Lung (tissue), 12 donors: Measurements from ENCODE around the gene CIB2. TPM values are rescaled to one million over a fixed set of nuclear protein-coding genes. Genes with fewer than 3 reads are reported as not detected.

Experiments used
- ATAC-seq: fragments of 200-7000 bp; cut with Tn5 transposase; one replicate; pipeline ENCODE4 v1.9.1; 2020; ENCODE audit warnings: moderate number of reproducible peaks; ENCODE audit not compliant: insufficient read depth, low FRiP score
- DNase-seq, 3 donors: peaks; one replicate each; pipeline ENCODE4 v3.0.0-alpha.2; 2013 to 2017
- H3K27ac ChIP-seq, 2 donors: one replicate each; pipeline ENCODE4 v1.5.1; 2013; ENCODE audit warnings: mild to moderate bottlenecking in 2 of 2, moderate library complexity in 2 of 2, control low read depth in 1 of 2, inconsistent platforms in 1 of 2, low read depth in 1 of 2, low read length in 1 of 2
- H3K27me3 ChIP-seq, 3 donors: one replicate each; pipeline ENCODE4 v1.5.1; 2013; ENCODE audit warnings: low read length in 2 of 3; ENCODE audit not compliant: control insufficient read depth in 3 of 3, insufficient read depth in 3 of 3
- H3K36me3 ChIP-seq, 4 donors: one replicate each; pipeline ENCODE4 v1.5.1; 2013; ENCODE audit warnings: low read length in 4 of 4, mild to moderate bottlenecking in 1 of 4, moderate library complexity in 1 of 4; ENCODE audit not compliant: control insufficient read depth in 4 of 4, insufficient read depth in 4 of 4
- H3K4me1 ChIP-seq, 5 donors: one replicate each; pipeline ENCODE4 v1.5.1; 2013; ENCODE audit warnings: low read length in 5 of 5, mild to moderate bottlenecking in 2 of 5, moderate library complexity in 1 of 5; ENCODE audit not compliant: control insufficient read depth in 5 of 5, insufficient read depth in 5 of 5
- H3K4me3 ChIP-seq: one replicate; pipeline ENCODE4 v1.5.1; 2013; ENCODE audit warnings: mild to moderate bottlenecking, control low read depth, moderate library complexity
- H3K9ac ChIP-seq, 2 donors: one replicate each; pipeline ENCODE4 v1.5.1; 2013; ENCODE audit warnings: low read length in 2 of 2, control low read depth in 1 of 2; ENCODE audit not compliant: insufficient read depth in 1 of 2
- H3K9me3 ChIP-seq, 4 donors: one replicate each; pipeline ENCODE4 v1.5.1; 2013; ENCODE audit warnings: low read length in 3 of 4, mild to moderate bottlenecking in 1 of 4, moderate library complexity in 1 of 4; ENCODE audit not compliant: control insufficient read depth in 4 of 4, insufficient read depth in 3 of 4
- WGBS, 2 donors: extraction: QIAGEN DNeasy Blood & Tissue Kit; methylation state at CpG; one replicate each; pipeline ENCODE4 v1.1.7; 2013; 5-methylcytosine and 5-hydroxymethylcytosine counted together
- polyA plus RNA-seq, 2 donors: library from polyadenylated mRNA; stranded (reverse); fragments of 200-250 nt; gene quantifications; one replicate each; pipeline ENCODE4 v1.2.1, GENCODE V29; 2013
- total RNA-seq, 2 donors: library from RNA; depleted of rRNA in 1 of 2; stranded (reverse); fragments of >200 nt in 1 of 2; gene quantifications; one replicate each; pipeline ENCODE4 v1.2.1, GENCODE V29; 2014 to 2021
- TF ChIP-seq, protein P1 (sequence below): IDR thresholded peaks from 2 replicates; pipeline ENCODE4 v1.5.1; 2012; ENCODE audit warnings: mild to moderate bottlenecking; ENCODE audit errors: control extremely low read depth, extremely low read depth
- donor health status: control.
- donor health status: control.
- donor health status: Bipolar disorder and iron deficiency.
- donor health status: healthy.
- donor health status: DM: yes; HTN: yes; CAD: no.

Gene CIB2
- total and polyA plus RNA-seq, 4 donors: 0.95 to 9.8 (median 2.1) TPM

DNA sequence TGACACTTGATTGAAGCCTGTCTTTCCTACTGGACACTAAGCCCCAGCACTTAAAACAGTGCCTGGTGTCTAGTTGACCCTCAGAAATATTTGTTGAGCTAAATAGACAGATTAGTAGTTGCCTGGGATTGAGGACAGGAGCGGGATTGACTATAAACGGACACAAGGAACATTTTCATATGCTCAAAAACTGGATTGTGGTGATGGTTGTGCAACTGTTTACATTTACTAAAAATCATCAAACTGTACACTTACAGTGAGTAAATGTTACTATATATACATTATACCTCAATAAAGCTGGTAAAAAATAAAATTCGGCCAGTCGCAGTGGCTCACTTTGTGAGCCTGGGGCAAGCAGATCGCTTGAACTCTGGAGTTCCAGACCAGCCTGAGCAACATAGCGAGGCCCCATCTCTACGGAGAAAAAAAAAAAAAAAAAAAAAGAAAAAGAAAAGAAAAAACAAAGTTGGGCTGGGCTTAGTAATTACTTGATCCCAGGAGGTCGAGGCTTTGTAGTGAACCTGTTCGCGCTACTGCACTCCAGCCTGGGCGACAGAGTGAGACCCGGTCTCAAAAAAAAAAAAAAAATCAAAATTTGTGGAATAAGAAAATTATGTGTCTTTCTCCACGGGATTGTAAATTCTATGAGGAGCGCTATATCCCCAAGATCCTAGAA, 17.3 kb upstream of the CIB2 start:
- Histone ChIP-seq H3K27ac (peak overlapping the region in 1 of 2 donors; percentile 58), H3K4me1 (peaks cover 0 to 15% (median 5%) of the 10 kb centered on the region in 5 donors)

DNA sequence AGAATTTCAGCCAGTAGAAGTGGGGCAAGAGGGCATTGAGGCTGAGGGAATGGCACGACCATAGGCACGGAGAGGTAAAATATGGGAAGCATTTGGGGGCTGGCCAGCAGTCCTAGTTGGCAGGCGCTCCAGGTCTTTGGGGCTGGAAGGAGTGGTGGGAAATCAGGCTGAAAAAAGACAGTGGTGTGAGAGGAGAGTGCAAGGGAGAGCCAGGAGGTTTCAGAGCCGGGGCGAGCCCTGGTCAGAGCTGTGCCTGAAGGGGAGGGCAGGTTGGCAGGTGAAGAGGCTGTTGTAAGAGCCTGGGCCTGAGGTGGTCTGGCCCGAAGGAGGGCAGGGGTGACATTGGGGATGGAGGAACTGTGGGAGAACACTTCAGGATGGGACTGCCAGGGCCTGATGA, 16.3 kb upstream of the CIB2 start:
- TF ChIP-seq, protein P1, sequence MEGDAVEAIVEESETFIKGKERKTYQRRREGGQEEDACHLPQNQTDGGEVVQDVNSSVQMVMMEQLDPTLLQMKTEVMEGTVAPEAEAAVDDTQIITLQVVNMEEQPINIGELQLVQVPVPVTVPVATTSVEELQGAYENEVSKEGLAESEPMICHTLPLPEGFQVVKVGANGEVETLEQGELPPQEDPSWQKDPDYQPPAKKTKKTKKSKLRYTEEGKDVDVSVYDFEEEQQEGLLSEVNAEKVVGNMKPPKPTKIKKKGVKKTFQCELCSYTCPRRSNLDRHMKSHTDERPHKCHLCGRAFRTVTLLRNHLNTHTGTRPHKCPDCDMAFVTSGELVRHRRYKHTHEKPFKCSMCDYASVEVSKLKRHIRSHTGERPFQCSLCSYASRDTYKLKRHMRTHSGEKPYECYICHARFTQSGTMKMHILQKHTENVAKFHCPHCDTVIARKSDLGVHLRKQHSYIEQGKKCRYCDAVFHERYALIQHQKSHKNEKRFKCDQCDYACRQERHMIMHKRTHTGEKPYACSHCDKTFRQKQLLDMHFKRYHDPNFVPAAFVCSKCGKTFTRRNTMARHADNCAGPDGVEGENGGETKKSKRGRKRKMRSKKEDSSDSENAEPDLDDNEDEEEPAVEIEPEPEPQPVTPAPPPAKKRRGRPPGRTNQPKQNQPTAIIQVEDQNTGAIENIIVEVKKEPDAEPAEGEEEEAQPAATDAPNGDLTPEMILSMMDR: no peak
- Histone ChIP-seq H3K4me1 (peaks cover 0 to 15% (median 3%) of the 10 kb centered on the region in 5 donors), H3K9me3 (no peaks in the 10 kb centered on the region), H3K27me3 (no peaks in the 10 kb centered on the region), H3K36me3 (no peaks in the 10 kb centered on the region), H3K9ac (no peak overlapping the region), H3K27ac (peak overlapping the region in 1 of 2 donors; percentile 35), H3K4me3 (no peak overlapping the region)
- no peak for ATAC-seq
- no peak for DNase-seq
- WGBS, 2 donors: 93 to 99% methylated on average over 6 of the region's 6 CpGs

More for the DNA sequence above, 17.3 kb upstream of the CIB2 start:
- WGBS, 2 donors: 12 to 20% methylated on average over 14 of the region's 14 CpGs
- peak overlapping the region; percentile 38 for H3K4me3 ChIP-seq
- DNase-seq: peak in 1 of 3 donors; percentile 18
- ATAC-seq: no peak
- no peaks in the 10 kb centered on the region for H3K9me3 ChIP-seq
- H3K27me3 ChIP-seq: no peaks in the 10 kb centered on the region
- H3K9ac ChIP-seq: peak overlapping the region in 1 of 2 donors; percentile 43
- TF ChIP-seq, protein P1: no peak
- H3K36me3 ChIP-seq: no peaks in the 10 kb centered on the region

DNA sequence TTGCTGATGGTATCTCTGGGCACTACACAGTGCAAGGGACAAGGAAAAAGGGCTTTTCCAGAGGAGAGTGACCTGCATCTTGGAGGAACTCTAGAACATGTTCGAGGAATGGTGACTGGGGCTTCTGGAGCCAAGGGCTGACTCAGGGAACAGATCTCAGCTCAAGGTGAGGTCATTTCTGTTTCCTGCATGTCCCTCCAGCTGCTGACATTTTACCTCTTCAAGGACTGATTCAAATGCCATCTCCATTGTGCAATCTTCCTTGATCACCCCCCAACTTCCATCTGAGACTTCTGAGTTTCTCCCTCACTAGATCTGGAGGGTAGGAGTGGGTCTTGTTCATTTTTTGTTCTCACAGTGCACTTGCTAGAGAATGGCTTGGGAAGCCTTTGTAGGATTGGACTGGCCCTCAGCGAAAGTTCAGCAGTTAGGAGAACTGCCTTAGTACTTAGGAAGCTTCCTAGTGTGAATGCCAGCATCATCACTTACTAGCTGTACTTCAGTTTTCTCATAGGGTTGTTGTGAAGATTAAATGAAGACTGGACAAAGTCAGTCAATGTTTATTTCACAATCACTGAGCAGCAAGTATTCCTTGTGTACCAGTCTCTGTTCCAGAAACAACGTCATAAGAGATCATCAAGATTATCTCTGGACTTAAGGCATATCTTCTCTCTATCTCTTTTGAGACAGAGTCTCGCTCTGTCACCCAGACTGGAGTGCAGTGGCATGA, 15.3 kb upstream of the CIB2 start:
- H3K36me3 ChIP-seq: no peaks in the 10 kb centered on the region
- ATAC-seq: no peak
- no peak for DNase-seq
- no peaks in the 10 kb centered on the region for H3K27me3 ChIP-seq
- no peak overlapping the region for H3K4me3 ChIP-seq
- no peak overlapping the region for H3K27ac ChIP-seq
- H3K9ac ChIP-seq: no peak overlapping the region
- TF ChIP-seq, protein P1: no peak
- H3K9me3 ChIP-seq: no peaks in the 10 kb centered on the region
- H3K4me1 ChIP-seq: peaks cover 0 to 15% (median 3%) of the 10 kb centered on the region in 5 donors
- 86 to 93% methylated on average over 4 of the region's 4 CpGs for WGBS, 2 donors
